ENCODE results near the gene FAM187B.

The FAM187B gene

DNA sequence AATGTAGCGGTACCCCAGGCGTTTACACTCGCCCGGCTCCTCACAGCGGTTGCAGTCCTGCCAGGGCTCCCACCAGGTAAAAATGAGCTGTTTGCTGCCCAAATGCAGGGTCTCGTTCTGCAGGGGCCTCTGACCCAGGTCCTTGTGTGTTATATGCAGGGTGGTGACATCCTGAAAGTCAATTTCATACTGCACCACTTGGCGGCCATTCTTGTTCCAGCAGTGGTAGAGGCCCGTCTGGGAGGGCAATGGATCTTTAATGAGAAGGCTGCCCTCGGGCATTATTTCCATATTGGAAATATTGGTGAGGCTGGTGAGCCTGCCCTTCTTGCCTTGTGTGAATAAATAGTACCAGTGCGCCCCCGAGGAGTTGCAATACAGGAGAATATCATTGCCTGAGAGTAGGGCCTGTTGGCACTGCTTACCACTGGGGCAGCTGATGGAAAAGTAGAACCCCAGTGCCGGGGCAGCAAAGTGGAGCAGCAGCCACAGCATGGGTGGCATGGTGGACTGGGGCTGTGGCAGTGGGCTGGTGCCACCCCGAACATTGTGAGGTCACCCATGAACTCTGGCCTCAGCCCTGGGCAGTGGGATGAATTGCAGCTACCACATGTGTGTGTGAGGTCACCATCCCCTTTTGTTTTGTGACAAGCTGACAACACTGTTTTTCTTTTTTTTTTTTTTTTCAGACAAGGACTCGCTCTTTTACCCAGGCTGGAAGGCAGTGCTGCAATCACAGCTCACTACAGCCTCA is at the start of gene FAM187B:
Gene FAM187B (minus strand): TSS at position 563 of the 754 bp plus-strand sequence. CDS start 59 bp downstream, at position 504.
- DNase-seq, result no peak

GRCh38 chr19:35276706-35277281 is 48.3 kb upstream of the FAM187B start:
- no peak for DNase-seq

DNA sequence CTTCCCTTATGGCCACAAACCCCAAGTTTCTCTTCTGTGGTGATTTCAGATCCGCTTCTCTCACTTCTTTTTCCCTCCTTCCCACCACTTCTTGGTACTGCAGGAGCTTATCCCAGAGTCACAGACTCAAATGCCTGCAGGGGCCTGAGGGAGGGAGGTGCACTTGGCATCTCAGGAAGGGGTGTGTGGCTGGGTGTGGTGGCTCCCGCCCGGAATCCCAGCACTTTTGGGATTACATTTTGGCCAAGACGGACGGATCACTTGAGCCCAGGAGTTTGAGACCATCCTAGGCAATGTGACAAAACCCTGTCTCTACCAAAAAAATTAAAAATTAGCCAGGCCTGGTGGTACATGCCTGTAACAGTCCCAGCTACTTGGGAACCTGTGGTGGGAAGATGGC is 45.8 kb upstream of the FAM187B start:
- DNase-seq, result no peak

GRCh38 chr19:35273686-35274259 is 45.2 kb upstream of the FAM187B start:
- DNase-seq, result no peak

DNA sequence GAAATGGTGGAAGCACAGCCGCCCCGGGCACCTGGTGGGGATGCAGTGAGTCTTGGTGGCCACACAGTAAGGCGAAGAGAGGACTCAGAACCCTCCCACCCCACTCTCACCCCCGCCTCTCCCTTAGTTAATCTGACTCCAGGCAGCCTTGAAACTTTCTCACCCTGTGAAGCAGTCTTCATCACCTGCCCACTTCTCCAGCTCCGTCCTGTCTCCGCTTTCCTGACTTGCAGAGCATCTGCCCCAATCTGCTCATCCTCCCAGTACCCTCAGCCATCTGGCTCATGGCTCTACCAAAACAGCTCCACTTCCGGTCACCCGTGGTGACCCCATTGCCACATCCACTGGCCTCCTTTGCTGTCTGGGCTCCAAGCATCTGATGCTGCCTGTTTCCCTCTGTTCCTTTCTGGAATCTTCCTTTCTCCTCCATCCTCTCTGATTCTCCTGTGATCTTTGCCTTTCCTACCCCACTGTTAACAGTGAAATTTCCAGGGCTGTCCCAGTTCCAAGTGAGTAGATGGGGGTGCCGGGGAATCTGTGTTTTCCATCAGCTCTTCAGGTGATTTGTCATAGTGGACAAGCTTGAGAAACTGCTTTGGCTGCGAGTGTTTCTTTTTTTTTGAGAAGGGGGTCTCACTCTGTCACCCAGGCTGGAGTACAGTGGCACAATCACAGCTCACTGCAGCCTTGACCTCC is 44.6 kb upstream of the FAM187B start:
- DNase-seq, result no peak

DNA sequence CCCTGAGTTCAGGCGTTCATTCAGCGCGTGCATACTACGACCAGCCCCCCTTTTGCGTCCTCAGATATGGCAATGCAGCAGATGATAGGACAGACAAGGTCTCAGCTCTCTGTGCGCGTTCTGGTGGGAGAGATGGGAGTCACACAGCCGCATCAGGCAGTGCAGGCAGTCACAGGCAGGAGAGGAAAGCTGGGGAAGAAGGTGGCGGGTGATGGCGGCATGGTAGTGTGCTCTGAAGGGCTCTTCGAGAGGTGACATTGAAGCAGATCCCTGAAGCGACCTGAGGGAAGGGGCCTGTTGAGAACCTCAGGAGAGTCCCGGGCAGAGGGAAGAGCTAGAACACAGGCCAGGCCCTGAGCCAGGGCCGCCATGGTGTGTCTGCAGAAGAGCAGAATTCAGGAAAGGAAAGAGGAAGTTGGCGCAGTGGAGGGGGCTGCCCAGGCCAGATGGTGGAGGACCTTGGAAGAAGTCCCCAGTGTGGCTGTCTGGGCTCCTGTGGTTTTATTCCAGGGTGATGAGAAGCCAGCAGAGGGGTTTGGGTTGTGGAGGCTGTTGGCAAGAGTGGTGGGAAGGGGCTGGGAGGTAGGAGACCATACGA is 43.7 kb upstream of the FAM187B start:
- no peak for DNase-seq

- no peak for DNase-seq
Measured at GRCh38 chr19:35271546-35271945, 43.0 kb upstream of the FAM187B start.

DNA sequence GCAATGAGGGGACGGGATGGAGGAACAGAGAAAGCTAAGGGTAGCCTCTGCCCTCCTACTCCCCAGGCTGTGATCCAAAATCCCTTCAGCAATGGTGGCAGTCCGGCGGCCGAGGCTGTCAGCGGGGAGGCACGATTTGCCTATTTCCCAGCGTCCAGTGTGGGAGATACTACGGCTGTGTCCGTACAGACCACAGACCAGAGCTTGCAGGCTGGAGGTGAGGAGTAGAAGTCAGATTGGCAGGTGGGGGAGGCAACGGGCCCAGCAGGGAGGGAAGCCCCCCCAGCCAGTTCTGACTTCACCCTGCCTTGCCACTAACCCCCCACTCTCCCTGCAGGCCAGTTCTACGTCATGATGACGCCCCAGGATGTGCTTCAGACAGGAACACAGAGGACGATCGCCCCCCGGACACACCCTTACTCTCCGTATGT is 41.9 kb upstream of the FAM187B start:
- no peak for DNase-seq

GRCh38 chr19:35269438-35270117 is 41.0 kb upstream of the FAM187B start:
- DNase-seq, result peak in 1 of 2 experiments; percentile 77

GRCh38 chr19:35268536-35269437 is 40.2 kb upstream of the FAM187B start, which contains the start of gene USF2:
TSS of gene USF2 (plus strand) at chr19:35268962. CDS start at chr19:35269102, 140 bp downstream.
- DNase-seq, result peak in 1 of 2 experiments; percentile 34

DNA sequence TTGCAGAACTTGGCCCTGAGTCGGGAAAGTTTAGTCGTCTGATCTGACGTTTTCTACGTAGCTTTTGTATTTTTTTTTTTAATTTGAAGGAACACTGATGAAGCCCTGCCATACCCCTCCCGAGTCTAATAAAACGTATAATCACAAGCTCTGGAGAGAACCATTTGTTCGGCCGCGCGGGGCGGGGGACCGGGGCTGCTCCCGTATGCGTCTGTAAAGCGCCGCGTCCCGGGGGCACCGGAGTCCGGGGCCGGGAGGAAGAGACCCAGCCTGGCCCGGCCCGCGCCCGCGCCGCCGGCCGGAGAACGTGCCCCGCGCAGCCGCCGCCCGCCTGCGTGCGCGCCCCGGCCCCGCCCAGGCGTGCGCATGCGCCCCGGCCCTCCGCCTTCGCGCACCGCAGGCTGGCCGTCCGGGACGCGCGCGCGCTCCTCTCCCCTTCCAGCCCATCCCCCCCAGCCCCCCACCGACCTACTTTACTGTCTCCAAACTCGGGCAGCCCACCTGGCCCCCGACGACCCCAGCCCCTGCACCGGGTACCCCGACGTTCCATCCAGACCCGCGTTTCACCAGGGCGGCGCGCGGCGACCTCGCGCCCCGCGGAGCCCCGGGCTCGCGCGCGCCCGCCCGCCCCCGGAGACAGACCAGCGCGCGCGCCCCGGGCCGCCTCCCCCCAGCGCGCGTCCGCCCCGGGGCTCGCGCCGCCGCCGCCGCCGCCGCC is 39.4 kb upstream of the FAM187B start:
- DNase-seq, result peak; percentile 33 to 41

GRCh38 chr19:35267353-35267817 is 38.8 kb upstream of the FAM187B start:
- DNase-seq, result no peak

DNA sequence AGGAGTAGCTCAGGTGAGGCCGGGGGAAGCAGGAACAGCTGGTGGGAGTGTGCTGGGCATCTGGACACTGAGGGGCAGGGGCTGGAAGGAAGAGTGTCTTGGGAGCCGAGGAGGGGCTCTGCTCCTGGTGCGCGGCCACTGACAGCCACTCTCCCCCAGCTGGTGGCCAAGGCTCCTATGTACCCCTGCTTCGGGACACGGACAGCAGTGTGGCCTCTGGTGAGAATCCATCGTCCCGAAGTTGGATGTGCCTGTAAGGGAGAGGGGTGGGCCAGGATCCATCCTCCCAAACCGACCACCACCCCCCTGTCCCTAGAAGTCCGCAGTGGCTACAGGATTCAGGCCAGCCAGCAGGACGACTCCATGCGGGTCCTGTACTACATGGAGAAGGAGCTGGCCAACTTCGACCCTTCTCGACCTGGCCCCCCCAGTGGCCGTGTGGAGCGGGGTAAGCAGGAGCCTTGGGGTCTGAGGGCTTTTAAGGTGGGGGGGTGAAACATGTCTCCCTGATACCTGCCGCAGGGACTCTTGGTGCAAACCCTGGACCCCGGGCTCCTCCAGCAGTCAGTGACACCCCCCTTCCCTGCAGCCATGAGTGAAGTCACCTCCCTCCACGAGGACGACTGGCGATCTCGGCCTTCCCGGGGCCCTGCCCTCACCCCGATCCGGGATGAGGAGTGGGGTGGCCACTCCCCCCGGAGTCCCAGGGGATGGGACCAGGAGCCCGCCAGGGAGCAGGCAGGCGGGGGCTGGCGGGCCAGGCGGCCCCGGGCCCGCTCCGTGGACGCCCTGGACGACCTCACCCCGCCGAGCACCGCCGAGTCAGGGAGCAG is 38.2 kb upstream of the FAM187B start:
- no peak for DNase-seq

GRCh38 chr19:35265900-35266519 is 37.5 kb upstream of the FAM187B start:
- no peak for DNase-seq

DNA sequence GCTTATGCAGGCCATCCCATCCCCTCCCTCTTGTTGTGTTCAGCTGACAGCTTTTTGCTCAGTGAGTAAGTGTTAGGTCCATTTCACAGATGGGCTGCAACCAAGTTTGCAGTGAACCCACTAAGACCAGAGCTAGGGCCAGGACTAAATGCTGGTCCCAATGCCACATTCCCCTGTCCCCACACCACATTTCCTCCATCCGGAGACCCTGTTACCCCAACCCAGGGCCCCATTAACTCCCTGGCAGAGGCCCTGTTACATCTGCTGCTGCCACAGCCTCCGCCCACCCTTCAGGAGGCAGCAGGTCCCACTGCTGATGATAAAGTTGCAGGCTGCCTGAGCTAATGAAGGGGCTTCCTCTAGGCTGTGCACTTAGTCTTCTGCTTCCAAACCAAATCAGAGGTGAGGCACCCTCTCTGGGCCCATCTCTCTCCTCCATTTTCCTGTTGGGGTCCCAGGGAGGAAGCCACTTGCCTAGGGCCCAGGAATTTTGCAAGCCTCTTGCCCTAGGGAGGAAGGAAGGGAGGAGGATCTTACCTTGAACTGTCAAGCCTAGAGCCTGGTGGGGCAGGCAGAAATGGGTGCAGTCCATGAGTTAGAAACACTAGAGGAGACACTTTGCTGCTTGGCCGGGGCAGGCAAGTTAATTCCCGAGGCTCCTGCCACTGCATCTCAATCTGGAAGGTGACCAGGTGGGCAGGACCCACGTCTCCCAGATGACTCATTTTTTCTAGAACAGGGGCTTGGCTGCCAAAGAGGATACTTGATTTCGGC is 36.8 kb upstream of the FAM187B start:
- DNase-seq, result no peak

- DNase-seq, result no peak
Measured at GRCh38 chr19:35264268-35265125, 36.0 kb upstream of the FAM187B start.

DNA sequence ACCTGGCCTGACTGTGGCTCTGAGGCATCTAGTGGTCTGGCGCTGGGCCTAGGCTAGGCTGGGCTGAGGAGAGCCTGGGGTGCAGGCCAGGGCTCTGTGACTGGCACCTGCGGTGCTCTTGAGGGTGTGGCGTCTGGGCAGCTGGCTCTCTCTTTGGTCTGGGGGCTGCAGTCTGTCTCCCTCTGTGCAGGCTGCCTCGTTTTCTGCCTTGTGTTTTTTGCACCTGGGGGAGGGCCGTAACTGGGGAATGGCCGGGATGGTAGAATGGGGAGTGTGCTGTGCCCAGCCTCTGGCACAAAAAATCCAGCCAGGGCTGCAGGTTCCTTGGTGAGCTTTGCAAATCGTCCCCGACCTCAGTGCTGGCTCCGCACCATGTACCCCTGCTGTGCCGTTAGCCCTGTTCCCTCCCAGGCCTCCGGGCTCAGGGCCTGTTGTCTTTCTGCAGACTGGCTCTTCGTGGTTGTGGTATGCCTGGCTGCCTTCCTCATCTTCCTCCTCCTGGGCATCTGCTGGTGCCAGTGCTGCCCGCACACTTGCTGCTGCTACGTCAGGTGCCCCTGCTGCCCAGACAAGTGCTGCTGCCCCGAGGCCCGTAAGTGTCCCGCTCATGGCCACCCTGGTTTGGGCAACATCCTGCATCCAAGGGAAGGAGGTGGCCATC is 33.7 kb upstream of the FAM187B start:
- DNase-seq, result no peak

Measured in SW 1271 (cell line).